Stimulated activated CD8-positive, alpha-beta memory T cell treated with anti-CD3 and anti-CD28 coated beads, Interleukin-4, amount 100 ng/mL, for 24 hours (primary cell): Measurements from ENCODE around the gene FBXW9.
A peak's percentile ranks its signal among the peaks of the same experiment; 100 is the strongest.
"Not testable (repeated sequence)": the region's sequence is repeated elsewhere in the genome, so short reads cannot be mapped to it uniquely, and the experiment has no call there.

Experiments used
- DNase-seq: peaks from one replicate; pipeline ENCODE4 v3.0.0-alpha.2; 2020; ENCODE audit warnings: low read depth

FBXW9 gene

GRCh38 chr19:12715102-12715501 is 18.7 kb upstream of the FBXW9 start:
- no peak for DNase-seq

DNA sequence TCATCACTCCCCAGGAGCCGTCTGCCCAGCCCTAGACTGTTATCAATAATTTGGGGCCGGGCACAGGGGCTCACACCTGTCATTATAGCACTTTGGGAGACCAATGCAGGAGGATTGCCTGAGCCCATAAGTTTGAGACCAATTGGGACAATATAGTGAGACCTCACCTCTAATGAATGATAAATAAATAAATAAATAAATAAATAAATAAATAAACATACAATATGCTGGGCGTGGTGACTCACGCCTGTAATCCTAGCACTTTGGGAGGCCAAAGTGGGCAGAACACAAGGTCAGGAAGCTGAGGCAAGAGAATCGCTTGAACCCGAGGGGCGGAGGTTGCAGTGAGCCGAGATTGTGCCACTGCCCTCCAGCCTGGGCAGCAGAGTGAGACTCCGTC is 16.9 kb upstream of the FBXW9 start:
- DNase-seq = not testable (repeated sequence)

DNA sequence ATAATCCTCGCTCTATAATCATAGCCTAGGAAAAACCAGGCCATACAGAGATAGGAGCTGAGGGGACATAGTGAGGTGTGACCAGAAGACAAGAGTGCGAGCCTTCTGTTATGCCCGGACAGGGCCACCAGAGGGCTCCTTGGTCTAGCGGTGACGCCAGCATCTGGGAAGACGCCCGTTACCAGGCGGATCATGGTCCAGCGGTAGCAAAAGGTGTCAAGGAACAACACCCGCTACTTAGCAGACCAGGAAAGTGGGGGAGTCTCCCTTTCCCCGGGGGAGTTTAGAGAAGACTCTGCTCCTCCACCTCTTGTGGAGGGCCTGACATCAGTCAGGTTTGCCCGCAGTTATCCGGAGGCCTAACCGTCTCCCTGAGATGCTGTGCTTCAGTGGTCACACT is 15.6 kb upstream of the FBXW9 start:
- not testable (repeated sequence) for DNase-seq

- DNase-seq = no peak
Observed at GRCh38 chr19:12711187-12711586, 14.8 kb upstream of the FBXW9 start.

GRCh38 chr19:12708641-12709040 is 12.2 kb upstream of the FBXW9 start:
- DNase-seq = no peak

DNA sequence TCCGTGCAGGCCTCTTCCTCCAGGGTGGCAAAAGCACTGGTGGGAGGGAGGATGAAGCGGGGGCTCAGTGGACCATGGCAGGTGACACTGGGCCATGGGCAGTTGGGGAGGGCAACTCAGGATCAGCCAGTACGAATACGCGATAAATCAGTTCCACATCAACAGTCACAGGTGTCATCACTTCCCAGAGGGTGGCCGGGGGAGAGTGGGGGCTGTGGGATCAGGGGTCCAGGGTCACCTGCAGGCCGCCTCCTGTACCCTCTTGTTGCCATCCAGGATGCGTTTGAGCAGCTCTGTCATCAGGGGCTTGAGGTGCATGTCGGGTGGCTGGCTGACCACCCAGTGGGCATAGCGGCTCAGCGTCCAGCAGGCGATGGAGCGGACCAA is 9.9 kb upstream of the FBXW9 start:
- no peak for DNase-seq

DNA sequence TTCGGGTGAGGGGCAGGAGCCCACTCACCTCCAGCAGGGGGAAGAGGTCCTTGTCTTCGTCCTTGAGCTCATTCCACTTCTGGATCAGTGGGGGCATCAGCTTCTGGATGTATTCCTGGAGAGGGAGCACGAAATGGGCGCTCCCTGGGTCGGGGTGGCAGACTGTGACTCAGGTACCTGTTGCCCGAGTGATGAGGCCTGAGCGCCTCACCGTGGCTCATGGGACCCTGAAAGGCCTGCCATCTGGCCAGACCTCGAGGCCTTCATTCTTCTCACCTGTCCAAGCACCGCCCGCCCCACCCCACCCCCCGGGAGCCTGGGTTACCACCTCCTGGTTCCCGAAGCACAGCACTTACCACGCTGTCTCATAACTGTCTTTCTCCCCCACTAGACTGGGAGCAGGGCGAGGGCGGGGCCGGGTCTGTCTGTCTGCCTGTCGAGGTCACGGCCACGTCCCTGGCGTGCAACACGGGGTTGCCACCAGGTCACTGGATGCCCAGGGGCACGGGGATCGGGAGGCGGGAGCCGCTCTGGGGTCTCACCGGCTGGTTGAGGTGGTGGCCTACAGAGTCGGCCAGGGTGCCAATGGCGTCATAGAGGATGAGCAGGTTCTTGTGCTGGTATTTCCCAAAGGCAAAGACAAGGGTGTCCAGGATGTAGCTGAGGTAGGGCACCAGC is 9.4 kb upstream of the FBXW9 start:
- no peak for DNase-seq

GRCh38 chr19:12705169-12705568 is 8.7 kb upstream of the FBXW9 start:
- no peak for DNase-seq

- no peak for DNase-seq
Observed at GRCh38 chr19:12703046-12703445, 6.6 kb upstream of the FBXW9 start.

- DNase-seq = no peak
Observed at GRCh38 chr19:12701596-12702282, 5.3 kb upstream of the FBXW9 start.

DNA sequence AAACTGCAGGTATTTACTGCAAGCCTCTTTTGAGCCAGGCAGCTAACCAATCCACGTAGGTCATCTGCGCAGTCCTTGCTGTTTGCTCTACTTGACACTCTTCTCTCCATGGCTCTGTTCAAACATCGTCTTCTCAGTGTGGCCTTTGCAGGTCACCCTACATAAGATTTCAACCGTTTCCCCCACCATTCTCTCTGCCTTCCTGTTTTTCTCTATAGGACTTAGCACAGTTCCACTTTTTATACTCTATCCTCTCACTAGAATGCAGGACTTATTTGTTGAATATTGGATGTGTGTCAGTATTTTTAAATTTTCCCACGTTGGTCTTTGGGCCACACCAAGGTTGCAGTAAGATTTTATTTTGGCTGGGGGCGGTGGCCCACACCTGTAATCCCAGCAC is 1.7 kb upstream of the FBXW9 start:
- no peak for DNase-seq

DNA sequence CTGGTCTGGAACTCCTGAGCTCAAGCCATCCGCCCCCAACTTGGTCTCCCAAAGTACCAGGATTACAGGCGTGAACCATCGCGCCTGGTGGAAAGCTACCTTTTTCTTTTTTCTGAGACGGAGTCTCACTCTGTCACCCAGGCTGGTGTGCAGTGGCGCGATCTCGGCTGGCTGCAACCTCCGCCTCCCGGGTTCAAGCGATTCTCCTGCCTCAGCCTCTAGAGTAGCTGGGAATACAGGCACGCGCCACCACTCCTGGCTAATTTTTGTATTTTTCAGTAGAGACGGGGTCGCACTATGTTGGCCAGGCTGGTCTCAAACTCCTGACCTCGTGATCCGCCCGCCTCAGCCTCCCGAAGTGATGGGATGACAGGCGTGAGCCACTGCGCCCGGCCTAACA is 994 bp upstream of the FBXW9 start:
- not testable (repeated sequence) for DNase-seq

GRCh38 chr19:12695997-12696365 is 450 bp downstream of the FBXW9 start:
- DNase-seq = no peak

DNA sequence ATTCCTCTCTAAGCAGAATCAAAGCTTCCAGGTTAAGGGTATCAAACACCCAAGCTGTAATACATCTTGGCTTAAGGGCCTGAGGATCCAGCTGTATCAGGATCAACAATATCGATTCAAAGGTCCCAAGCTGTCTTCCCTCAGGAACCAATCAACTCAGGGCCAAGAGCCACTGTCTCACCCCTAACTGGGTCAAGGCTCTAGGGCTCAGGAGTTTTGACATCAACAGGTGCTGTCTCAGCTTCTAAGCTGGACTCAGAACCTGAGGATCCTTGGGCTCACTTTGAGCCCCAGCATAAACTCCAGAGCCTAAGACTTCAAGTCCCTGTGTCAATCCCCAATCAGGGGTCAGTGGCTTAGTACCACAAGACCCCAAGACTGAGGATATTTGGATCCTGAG is 917 bp downstream of the FBXW9 start:
- no peak for DNase-seq

GRCh38 chr19:12695096-12695495 is 1.3 kb downstream of the FBXW9 start:
- DNase-seq = no peak

DNA sequence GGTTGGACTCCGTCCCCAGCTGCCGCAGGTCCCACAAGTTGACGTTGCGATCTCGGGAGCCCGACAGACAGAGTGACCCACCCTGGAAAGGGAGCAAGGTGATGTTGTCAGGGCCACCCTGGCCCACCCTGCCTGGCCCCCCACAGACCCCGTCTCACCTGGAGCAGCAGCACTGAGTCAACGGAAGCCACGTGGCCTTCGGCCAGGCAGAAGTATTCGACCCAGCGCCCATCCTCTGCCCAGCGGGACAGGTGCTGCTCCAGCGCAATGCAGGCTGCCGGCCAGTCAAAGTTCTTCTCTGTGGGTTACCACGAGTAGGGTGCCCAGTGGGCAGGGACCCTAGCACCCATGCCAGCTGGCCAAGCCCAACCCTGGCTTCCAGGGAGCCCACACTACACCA is 1.8 kb downstream of the FBXW9 start:
- DNase-seq = no peak

DNA sequence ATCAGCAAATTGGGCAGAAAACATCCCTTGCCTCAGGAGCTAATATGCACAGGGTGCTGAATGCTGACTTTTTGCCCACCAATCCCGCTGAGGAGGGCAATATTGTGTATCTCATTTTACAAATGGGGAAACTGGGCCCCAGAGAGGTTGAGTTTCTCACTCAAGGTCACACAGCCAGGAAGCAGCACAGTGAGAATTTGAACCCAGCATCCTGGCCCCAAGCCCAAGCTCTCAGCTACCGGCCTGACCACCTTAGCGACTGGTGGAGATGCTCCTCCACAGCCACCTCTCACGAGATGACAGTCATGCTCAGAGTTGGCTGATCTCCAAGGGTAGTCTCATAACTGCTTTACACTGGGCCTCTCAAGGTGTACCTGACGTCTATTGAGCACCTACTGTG is 3.5 kb downstream of the FBXW9 start:
- no peak for DNase-seq

- DNase-seq = no peak
Observed at GRCh38 chr19:12689581-12690216, 6.7 kb downstream of the FBXW9 start.

- no peak for DNase-seq
Observed at GRCh38 chr19:12689012-12689411, 7.4 kb downstream of the FBXW9 start.

DNA sequence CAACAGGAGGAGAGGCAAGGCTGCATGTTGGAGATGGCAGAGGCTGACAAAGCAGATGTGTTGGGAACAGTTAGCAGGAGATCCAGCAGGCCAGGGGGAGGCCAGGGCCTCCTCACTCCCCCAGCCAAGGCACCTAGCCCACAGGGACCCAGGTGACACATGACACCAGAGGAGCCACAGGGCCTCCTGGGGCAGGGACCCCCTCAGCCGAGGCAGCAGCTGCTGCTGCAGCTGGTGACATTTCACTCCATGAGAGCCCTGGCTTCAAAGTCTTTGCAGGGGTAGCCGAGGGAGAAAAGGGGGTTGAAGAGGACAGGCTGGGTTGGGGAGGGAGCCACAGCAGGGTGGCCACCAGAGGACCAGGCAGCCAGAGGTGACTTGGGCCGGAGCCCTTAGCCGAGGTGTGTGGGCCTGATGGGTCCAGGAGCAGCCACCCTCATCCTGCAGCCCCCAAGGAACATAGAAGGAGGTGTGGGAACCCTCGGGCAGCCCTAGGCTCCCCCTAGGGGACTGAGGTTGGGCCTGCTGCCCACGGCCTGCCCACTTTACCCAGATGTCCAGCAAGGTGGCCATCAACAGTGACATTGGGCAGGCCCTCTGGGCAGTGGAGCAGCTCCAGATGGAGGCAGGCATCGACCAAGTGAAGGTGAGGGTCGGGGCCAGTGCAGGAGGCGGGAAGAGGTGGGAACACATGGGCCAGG is 8.8 kb downstream of the FBXW9 start, which contains the start of gene GNG14:
GNG14 (plus strand) TSS at position 503 of the 701 bp plus-strand sequence; CDS start at position 554, 51 bp downstream.
- DNase-seq = no peak

- no peak for DNase-seq
Observed at GRCh38 chr19:12685831-12686230, 10.6 kb downstream of the FBXW9 start.

GRCh38 chr19:12681074-12681987 is 15.1 kb downstream of the FBXW9 start, which contains the start of gene DHPS:
Gene DHPS (minus strand): TSS chr19:12681880. CDS start chr19:12681766, 114 bp downstream.
- peak; percentile 79 for DNase-seq
